Subcutaneous abdominal adipose tissue (tissue), 5 donors: Measurements from ENCODE around the gene SLAMF1.

Experiments used
- H3K27ac ChIP-seq: one replicate; pipeline ENCODE4 v1.7.0; 2013; ENCODE audit warnings: low read depth, mild to moderate bottlenecking, inconsistent platforms, low read length, moderate library complexity
- H3K27me3 ChIP-seq, 5 donors: one replicate each; pipeline ENCODE4 v1.7.0; 2013; ENCODE audit warnings: low read length in 5 of 5, inconsistent platforms in 1 of 5; ENCODE audit not compliant: control insufficient read depth in 5 of 5, insufficient read depth in 4 of 5
- H3K36me3 ChIP-seq, 5 donors: one replicate each; pipeline ENCODE4 v1.7.0; 2013; ENCODE audit warnings: low read length in 5 of 5; ENCODE audit not compliant: control insufficient read depth in 5 of 5, insufficient read depth in 5 of 5
- H3K4me1 ChIP-seq, 5 donors: one replicate each; pipeline ENCODE4 v1.7.0; 2013; ENCODE audit warnings: low read length in 5 of 5, mild to moderate bottlenecking in 3 of 5, moderate library complexity in 1 of 5; ENCODE audit not compliant: control insufficient read depth in 5 of 5, insufficient read depth in 5 of 5
- H3K4me3 ChIP-seq, 5 donors: one replicate each; pipeline ENCODE4 v1.7.0; 2013; ENCODE audit warnings: low read length in 5 of 5, low read depth in 1 of 5
- H3K9ac ChIP-seq, 5 donors: one replicate each; pipeline ENCODE4 v1.7.0; 2013; ENCODE audit warnings: low read length in 5 of 5, mild to moderate bottlenecking in 4 of 5, moderate library complexity in 3 of 5
- H3K9me3 ChIP-seq, 5 donors: one replicate each; pipeline ENCODE4 v1.7.0; 2013; ENCODE audit warnings: low read length in 5 of 5; ENCODE audit not compliant: control insufficient read depth in 5 of 5
- donor health status: healthy.
- donor health status: healthy.
- donor health status: healthy.
- donor health status: healthy.
- donor health status: healthy.

SLAMF1 gene

GRCh38 chr1:160625725-160626498 lies 20.9 kb downstream of the SLAMF1 start:
- no peaks in the 10 kb centered on the region for H3K36me3 ChIP-seq
- H3K27ac ChIP-seq: no peak overlapping the region
- H3K9ac ChIP-seq: no peak overlapping the region
- no peaks in the 10 kb centered on the region for H3K9me3 ChIP-seq
- peaks cover 0 to 17% (median 3%) of the 10 kb centered on the region in 5 donors for H3K4me1 ChIP-seq
- H3K4me3 ChIP-seq: no peak overlapping the region
- peaks cover 0 to 5% (median 0%) of the 10 kb centered on the region in 5 donors for H3K27me3 ChIP-seq

DNA sequence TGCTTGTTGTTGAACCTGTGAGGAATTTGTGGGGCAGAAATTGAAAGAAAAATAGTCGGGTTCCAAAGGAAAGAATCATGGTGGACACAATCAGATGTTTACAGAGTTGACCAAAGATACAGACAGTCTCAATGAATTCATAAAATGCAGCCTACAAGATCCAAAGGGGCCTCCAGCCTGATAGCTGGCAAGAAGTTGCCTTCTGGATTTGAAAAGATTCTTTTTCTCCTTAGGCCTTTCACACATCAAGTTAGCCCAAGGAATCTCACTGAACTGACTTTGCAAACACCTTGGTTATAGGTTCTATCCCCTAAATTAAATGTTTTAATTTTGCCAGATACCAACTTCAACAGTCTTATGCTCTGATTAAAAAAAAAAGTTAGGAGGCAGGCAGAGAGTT lies 21.5 kb downstream of the SLAMF1 start:
- Histone ChIP-seq H3K9ac (no peak overlapping the region), H3K27ac (no peak overlapping the region), H3K9me3 (no peaks in the 10 kb centered on the region), H3K4me1 (peaks cover 0 to 17% (median 3%) of the 10 kb centered on the region in 5 donors), H3K4me3 (no peak overlapping the region), H3K36me3 (no peaks in the 10 kb centered on the region), H3K27me3 (peaks cover 0 to 5% (median 0%) of the 10 kb centered on the region in 5 donors)

- Histone ChIP-seq H3K27me3 (no peaks in the 10 kb centered on the region), H3K4me1 (peaks cover 0 to 14% (median 0%) of the 10 kb centered on the region in 5 donors), H3K27ac (no peak overlapping the region)
Observed at GRCh38 chr1:160624464-160624863, 22.4 kb downstream of the SLAMF1 start.

GRCh38 chr1:160623862-160624261 lies 23.0 kb downstream of the SLAMF1 start:
- Histone ChIP-seq H3K9me3 (peaks cover 0 to 2% (median 0%) of the 10 kb centered on the region in 5 donors), H3K27ac (no peak overlapping the region), H3K36me3 (no peaks in the 10 kb centered on the region), H3K27me3 (no peaks in the 10 kb centered on the region), H3K4me3 (no peak overlapping the region), H3K9ac (no peak overlapping the region), H3K4me1 (peaks cover 0 to 12% (median 0%) of the 10 kb centered on the region in 5 donors)

More at GRCh38 chr1:160624464-160624863, 22.4 kb downstream of the SLAMF1 start:
- H3K4me3 ChIP-seq: no peak overlapping the region
- no peaks in the 10 kb centered on the region for H3K36me3 ChIP-seq
- no peak overlapping the region for H3K9ac ChIP-seq
- no peaks in the 10 kb centered on the region for H3K9me3 ChIP-seq

GRCh38 chr1:160623227-160623633 lies 23.6 kb downstream of the SLAMF1 start:
- H3K9ac ChIP-seq: no peak overlapping the region
- peaks cover 0 to 12% (median 0%) of the 10 kb centered on the region in 5 donors for H3K4me1 ChIP-seq
- no peaks in the 10 kb centered on the region for H3K27me3 ChIP-seq
- no peaks in the 10 kb centered on the region for H3K36me3 ChIP-seq
- peaks cover 0 to 4% (median 0%) of the 10 kb centered on the region in 5 donors for H3K9me3 ChIP-seq
- no peak overlapping the region for H3K4me3 ChIP-seq
- H3K27ac ChIP-seq: no peak overlapping the region

DNA sequence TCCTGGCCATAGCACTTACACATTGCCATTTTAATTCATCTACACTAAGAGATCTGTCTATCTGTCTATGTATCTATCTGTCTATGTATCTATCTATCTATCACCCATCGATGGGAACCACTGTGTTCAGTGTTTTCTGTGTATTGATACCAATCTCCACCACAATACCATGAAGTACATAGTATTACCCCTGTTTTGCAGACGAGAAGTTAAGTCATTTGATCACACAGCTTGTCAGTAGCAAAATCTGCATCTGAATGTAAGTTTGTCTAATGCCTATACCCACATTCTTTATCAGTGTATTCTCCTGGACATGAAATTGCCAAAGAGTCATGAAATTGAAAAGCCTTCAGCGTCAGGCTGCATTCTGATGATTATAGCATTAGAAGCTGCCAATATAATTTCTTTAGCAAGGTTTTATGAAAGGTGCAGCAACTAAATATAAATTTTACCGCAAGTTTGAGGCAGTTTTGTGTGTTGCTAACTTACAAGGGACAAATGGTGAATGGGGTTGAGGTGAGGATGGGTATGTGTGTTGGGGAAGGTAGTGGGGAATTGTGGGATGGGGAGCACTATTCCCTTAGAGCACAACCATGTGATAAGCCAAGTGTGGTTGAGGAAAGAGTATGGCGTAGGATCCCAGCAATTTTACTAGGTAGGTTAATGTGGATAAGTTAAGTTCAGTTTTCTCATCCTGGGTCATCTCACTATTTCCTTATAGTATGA lies 24.2 kb downstream of the SLAMF1 start:
- Histone ChIP-seq H3K27me3 (no peaks in the 10 kb centered on the region), H3K4me1 (peaks cover 0 to 12% (median 0%) of the 10 kb centered on the region in 5 donors), H3K36me3 (no peaks in the 10 kb centered on the region), H3K9me3 (peaks cover 0 to 4% (median 0%) of the 10 kb centered on the region in 5 donors), H3K27ac (no peak overlapping the region), H3K4me3 (no peak overlapping the region), H3K9ac (no peak overlapping the region)

DNA sequence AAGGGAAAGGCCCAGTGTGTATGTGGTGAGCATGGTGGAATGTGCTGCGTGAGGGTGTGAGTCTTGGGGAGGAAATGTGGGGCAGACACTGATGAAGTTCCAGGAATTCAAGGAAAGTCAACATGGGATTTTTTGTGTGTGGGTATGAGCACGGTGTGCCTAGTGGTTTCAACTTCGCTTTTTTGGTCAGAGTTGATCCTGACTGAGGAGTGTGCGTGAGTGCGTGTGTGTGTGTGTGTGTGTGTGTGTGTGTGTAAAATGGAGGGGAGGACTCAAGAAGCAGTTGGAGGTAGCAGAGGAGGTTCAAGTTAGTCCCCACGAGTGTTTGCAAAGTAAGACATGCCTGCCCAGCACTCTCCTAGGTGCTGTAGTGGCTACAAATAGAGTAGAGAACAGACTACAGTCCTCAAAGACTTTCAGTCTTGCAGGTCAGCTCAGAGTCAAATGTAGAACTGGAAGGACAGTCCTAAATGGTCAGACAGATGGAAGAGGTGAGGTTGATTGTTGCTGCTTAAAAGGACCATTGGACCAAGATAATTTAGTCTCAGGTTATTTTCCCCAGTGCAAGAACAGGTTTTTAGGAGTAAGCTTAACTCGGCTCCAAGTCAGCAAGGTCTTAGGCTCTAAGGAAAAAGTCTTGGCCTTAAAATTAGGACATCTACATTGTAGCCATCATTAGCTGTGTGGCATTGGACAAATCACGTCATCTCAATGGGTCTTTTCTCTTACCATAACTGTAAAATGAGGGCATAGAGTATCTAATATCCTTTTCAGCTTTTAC lies 25.0 kb downstream of the SLAMF1 start:
- Histone ChIP-seq H3K4me3 (no peak overlapping the region), H3K27me3 (no peaks in the 10 kb centered on the region), H3K9ac (no peak overlapping the region), H3K27ac (no peak overlapping the region), H3K4me1 (peaks cover 0 to 12% (median 0%) of the 10 kb centered on the region in 5 donors), H3K36me3 (no peaks in the 10 kb centered on the region), H3K9me3 (peaks cover 0 to 4% (median 0%) of the 10 kb centered on the region in 5 donors)

- H3K4me1 ChIP-seq: peaks cover 0 to 6% (median 0%) of the 10 kb centered on the region in 5 donors
- H3K9me3 ChIP-seq: peaks cover 0 to 4% (median 0%) of the 10 kb centered on the region in 5 donors
- no peak overlapping the region for H3K9ac ChIP-seq
- H3K27ac ChIP-seq: no peak overlapping the region
- no peaks in the 10 kb centered on the region for H3K36me3 ChIP-seq
- no peak overlapping the region for H3K4me3 ChIP-seq
- H3K27me3 ChIP-seq: no peaks in the 10 kb centered on the region
Observed at GRCh38 chr1:160620942-160621632, 25.8 kb downstream of the SLAMF1 start.

DNA sequence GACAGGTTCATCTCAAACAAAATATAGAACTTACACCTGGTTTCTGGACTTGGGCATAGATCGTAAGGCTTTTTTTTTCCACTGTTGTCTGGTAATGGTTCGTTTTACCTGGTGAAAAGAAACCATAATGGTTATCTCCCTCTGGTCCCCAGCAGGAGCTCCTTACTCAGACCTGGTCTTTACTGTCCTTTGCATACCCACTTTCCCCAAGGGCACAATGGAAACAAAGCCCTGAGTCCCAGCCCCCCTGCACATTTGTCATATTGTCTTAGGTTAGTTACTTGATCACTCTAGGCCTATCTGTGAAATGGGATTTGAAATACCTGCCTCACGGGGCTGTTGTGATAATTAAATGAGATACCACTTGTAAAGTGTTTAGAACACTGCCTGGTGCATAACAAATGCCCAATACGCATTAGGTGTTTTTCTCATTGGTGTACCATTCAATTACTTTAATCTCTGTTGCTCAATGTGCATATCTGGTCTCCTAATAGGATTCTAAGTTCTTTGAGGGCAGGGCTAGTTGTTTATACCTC lies 27.0 kb downstream of the SLAMF1 start:
- Histone ChIP-seq H3K27ac (no peak overlapping the region), H3K9ac (no peak overlapping the region), H3K27me3 (no peaks in the 10 kb centered on the region), H3K9me3 (peaks cover 0 to 4% (median 0%) of the 10 kb centered on the region in 5 donors), H3K36me3 (no peaks in the 10 kb centered on the region), H3K4me3 (no peak overlapping the region), H3K4me1 (peaks cover 0 to 3% (median 0%) of the 10 kb centered on the region in 5 donors)
